Measurements from ENCODE around the gene CDKN2B. TPM values are rescaled to one million over a fixed set of nuclear protein-coding genes. Genes with fewer than 3 reads are reported as not detected.
"Not testable (repeated sequence)": the region's sequence is repeated elsewhere in the genome, so short reads cannot be mapped to it uniquely, and the experiment has no call there.

CDKN2B gene
- total and polyA plus RNA-seq, 12 donors: 1.1 to 5.2 (median 2.0) TPM

DNA sequence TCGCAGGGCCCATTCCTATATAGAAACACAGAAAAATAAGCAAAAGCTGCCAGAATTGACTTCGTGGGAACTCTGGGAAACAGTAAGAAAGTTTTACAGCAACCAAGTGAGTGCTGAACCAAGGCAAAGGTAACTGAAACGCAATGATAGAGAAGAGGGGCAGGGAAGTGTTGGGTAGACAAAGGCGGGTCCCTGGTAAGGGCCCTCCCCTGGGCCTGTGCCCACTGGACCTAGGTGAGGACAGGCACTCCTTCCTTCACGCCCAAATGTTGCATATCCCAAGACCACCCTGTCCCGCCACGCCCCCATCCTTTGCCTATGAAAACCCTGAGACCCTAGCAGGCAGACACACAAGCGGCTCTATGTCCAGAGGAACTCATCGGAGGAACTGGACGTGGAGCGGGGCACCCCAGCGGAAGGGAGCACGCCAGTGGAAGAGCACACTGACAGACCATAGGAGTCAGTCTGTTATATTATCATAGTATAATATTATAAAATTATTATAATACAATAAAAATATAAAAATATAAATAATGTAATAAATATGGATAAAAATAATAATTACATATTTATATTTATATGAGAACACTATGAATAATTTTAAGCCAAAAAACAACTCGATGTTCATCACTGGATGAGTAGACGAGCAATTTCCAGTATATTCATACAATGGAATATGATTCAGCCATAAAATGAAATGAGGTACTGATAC, 42.8 kb downstream of the CDKN2B start:
- Histone ChIP-seq H3K9me3 (peaks cover 0 to 9% (median 0%) of the 10 kb centered on the region in 11 donors), H3K27me3 (peaks cover 56 to 100% (median 96%) of the 10 kb centered on the region in 7 donors), H3K4me1 (peaks cover 6 to 39% (median 18%) of the 10 kb centered on the region in 9 donors), H3K4me3 (no peak overlapping the region), H3K27ac (no peak overlapping the region), H3K36me3 (no peaks in the 10 kb centered on the region)
- ATAC-seq: no peak
- TF ChIP-seq, protein P1, sequence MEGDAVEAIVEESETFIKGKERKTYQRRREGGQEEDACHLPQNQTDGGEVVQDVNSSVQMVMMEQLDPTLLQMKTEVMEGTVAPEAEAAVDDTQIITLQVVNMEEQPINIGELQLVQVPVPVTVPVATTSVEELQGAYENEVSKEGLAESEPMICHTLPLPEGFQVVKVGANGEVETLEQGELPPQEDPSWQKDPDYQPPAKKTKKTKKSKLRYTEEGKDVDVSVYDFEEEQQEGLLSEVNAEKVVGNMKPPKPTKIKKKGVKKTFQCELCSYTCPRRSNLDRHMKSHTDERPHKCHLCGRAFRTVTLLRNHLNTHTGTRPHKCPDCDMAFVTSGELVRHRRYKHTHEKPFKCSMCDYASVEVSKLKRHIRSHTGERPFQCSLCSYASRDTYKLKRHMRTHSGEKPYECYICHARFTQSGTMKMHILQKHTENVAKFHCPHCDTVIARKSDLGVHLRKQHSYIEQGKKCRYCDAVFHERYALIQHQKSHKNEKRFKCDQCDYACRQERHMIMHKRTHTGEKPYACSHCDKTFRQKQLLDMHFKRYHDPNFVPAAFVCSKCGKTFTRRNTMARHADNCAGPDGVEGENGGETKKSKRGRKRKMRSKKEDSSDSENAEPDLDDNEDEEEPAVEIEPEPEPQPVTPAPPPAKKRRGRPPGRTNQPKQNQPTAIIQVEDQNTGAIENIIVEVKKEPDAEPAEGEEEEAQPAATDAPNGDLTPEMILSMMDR (IDR thresholded peaks at IDR 0.05): no peak
- 12 to 16% methylated on average over 15 of the region's 15 CpGs for WGBS, 2 donors
- DNase-seq: no peak
- intact Hi-C loops (cut with DNase I): loop anchor here in 2 of 10 donors (10.0 kb wide), 1 partner anchor 61 kb away; no protein-coding TSS in a partner anchor

DNA sequence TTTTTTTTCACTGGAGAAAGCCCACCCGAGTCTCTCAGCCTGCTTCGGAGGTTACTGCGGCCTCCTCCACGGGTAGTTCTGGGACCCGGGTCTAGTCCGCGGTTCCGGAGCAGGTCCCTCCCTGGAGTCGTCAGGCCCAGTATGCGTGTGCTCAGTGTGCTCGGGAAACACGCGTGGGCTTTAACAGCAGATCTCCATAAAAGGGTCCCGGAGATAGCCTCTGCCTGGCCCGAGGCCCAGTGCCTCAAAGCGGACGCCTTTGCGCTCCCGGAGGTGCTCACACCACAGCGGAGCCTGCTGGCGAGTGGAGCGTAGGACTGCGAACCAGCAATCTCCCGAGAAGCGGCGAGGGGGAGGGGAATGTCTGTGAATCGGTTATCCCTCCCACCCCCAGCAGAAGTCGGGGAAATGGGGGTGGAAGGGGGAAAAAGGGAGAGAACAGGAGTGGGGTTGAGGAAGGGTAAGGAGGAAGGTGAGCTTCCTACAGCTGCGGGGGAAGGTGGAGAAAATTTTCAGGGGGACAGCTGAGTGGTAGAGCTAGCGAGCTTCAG, 43.6 kb downstream of the CDKN2B start:
- intact Hi-C loops (cut with DNase I): loop anchor here in 2 of 10 donors (10.0 kb wide), 1 partner anchor 61 kb away; no protein-coding TSS in a partner anchor
- ATAC-seq (peak in 5 of 8 donors; percentile 20 to 79 (median 69)), DNase-seq (peak in 1 of 2 donors; percentile 40)
- Histone ChIP-seq H3K9me3 (peaks cover 0 to 9% (median 0%) of the 10 kb centered on the region in 11 donors), H3K4me1 (peaks cover 6 to 31% (median 14%) of the 10 kb centered on the region in 9 donors), H3K4me3 (peak overlapping the region in 9 of 10 donors; percentile 0 to 47 (median 21)), H3K27ac (no peak overlapping the region), H3K27me3 (peaks cover 48 to 100% (median 91%) of the 10 kb centered on the region in 7 donors), H3K36me3 (no peaks in the 10 kb centered on the region)
- TF ChIP-seq, protein P1 (IDR thresholded peaks at IDR 0.05): peak in 4 of 9 donors; percentile 16 to 39 (median 24)
- 2% methylated on average over 30 of the region's 30 CpGs for WGBS, 2 donors

GRCh38 chr9:21964925-21965385, 44.1 kb downstream of the CDKN2B start:
- DNase-seq (no peak), ATAC-seq (peak in 3 of 8 donors; percentile 7 to 42 (median 41))
- Histone ChIP-seq H3K36me3 (no peaks in the 10 kb centered on the region), H3K27me3 (peaks cover 43 to 96% (median 87%) of the 10 kb centered on the region in 7 donors), H3K27ac (no peak overlapping the region), H3K4me3 (peak overlapping the region in 8 of 10 donors; percentile 0 to 47 (median 22)), H3K9me3 (peaks cover 0 to 9% (median 0%) of the 10 kb centered on the region in 11 donors), H3K4me1 (peaks cover 6 to 28% (median 14%) of the 10 kb centered on the region in 9 donors)
- intact Hi-C loops (cut with DNase I): loop anchor here in 2 of 10 donors (10.0 kb wide), 1 partner anchor 60 kb away; no protein-coding TSS in a partner anchor
- 1% methylated on average over 29 of the region's 29 CpGs for WGBS, 2 donors
- TF ChIP-seq, protein P1 (IDR thresholded peaks at IDR 0.05): no peak

GRCh38 chr9:21961569-21961968, 47.5 kb downstream of the CDKN2B start:
- peaks cover 14 to 62% (median 55%) of the 10 kb centered on the region in 7 donors for H3K27me3 ChIP-seq

GRCh38 chr9:21959268-21959667, 49.8 kb downstream of the CDKN2B start:
- H3K4me1 ChIP-seq; H3K36me3 ChIP-seq; intact Hi-C loops (cut with DNase I); H3K4me3 ChIP-seq; H3K9me3 ChIP-seq; H3K27ac ChIP-seq; ATAC-seq; DNase-seq: not testable (repeated sequence)
- WGBS, 2 donors: 84 to 93% methylated on average over 19 to 29 of the region's 33 CpGs
- H3K27me3 ChIP-seq: peaks cover 0 to 43% (median 32%) of the 10 kb centered on the region in 7 donors

More at GRCh38 chr9:21961569-21961968, 47.5 kb downstream of the CDKN2B start:
- Histone ChIP-seq H3K9me3 (peaks cover 0 to 9% (median 0%) of the 10 kb centered on the region in 11 donors), H3K4me1 (peaks cover 4 to 17% (median 10%) of the 10 kb centered on the region in 9 donors), H3K4me3 (no peak overlapping the region), H3K27ac (no peak overlapping the region), H3K36me3 (no peaks in the 10 kb centered on the region)
- WGBS, 2 donors: 89 to 94% methylated on average over 2 of the region's 2 CpGs
- TF ChIP-seq, protein P1 (IDR thresholded peaks at IDR 0.05): no peak
- intact Hi-C loops (cut with DNase I): loop anchor here in 2 of 10 donors (10.0 kb wide), 1 partner anchor 57 kb away; no protein-coding TSS in a partner anchor
- DNase-seq (no peak), ATAC-seq (no peak)
